Lung (tissue), 12 donors: ENCODE data around the gene MOGAT1. TPM values are rescaled to one million over a fixed set of nuclear protein-coding genes. Genes with fewer than 3 reads are reported as not detected.

Experiments used
- ATAC-seq: fragments of 200-7000 bp; cut with Tn5 transposase; one replicate; pipeline ENCODE4 v1.9.1; 2020; ENCODE audit warnings: moderate number of reproducible peaks; ENCODE audit not compliant: insufficient read depth, low FRiP score
- DNase-seq, 3 donors: peaks; one replicate each; pipeline ENCODE4 v3.0.0-alpha.2; 2013 to 2017
- H3K27ac ChIP-seq, 2 donors: one replicate each; pipeline ENCODE4 v1.5.1; 2013; ENCODE audit warnings: mild to moderate bottlenecking in 2 of 2, moderate library complexity in 2 of 2, control low read depth in 1 of 2, inconsistent platforms in 1 of 2, low read depth in 1 of 2, low read length in 1 of 2
- H3K27me3 ChIP-seq, 3 donors: one replicate each; pipeline ENCODE4 v1.5.1; 2013; ENCODE audit warnings: low read length in 2 of 3; ENCODE audit not compliant: control insufficient read depth in 3 of 3, insufficient read depth in 3 of 3
- H3K36me3 ChIP-seq, 4 donors: one replicate each; pipeline ENCODE4 v1.5.1; 2013; ENCODE audit warnings: low read length in 4 of 4, mild to moderate bottlenecking in 1 of 4, moderate library complexity in 1 of 4; ENCODE audit not compliant: control insufficient read depth in 4 of 4, insufficient read depth in 4 of 4
- H3K4me1 ChIP-seq, 5 donors: one replicate each; pipeline ENCODE4 v1.5.1; 2013; ENCODE audit warnings: low read length in 5 of 5, mild to moderate bottlenecking in 2 of 5, moderate library complexity in 1 of 5; ENCODE audit not compliant: control insufficient read depth in 5 of 5, insufficient read depth in 5 of 5
- H3K4me3 ChIP-seq: one replicate; pipeline ENCODE4 v1.5.1; 2013; ENCODE audit warnings: mild to moderate bottlenecking, control low read depth, moderate library complexity
- H3K9ac ChIP-seq, 2 donors: one replicate each; pipeline ENCODE4 v1.5.1; 2013; ENCODE audit warnings: low read length in 2 of 2, control low read depth in 1 of 2; ENCODE audit not compliant: insufficient read depth in 1 of 2
- H3K9me3 ChIP-seq, 4 donors: one replicate each; pipeline ENCODE4 v1.5.1; 2013; ENCODE audit warnings: low read length in 3 of 4, mild to moderate bottlenecking in 1 of 4, moderate library complexity in 1 of 4; ENCODE audit not compliant: control insufficient read depth in 4 of 4, insufficient read depth in 3 of 4
- CTCF ChIP-seq: IDR thresholded peaks from 2 replicates; pipeline ENCODE4 v1.5.1; 2012; ENCODE audit warnings: mild to moderate bottlenecking; ENCODE audit errors: control extremely low read depth, extremely low read depth
- WGBS, 2 donors: extraction: QIAGEN DNeasy Blood & Tissue Kit; methylation state at CpG; one replicate each; pipeline ENCODE4 v1.1.7; 2013; 5-methylcytosine and 5-hydroxymethylcytosine counted together
- polyA plus RNA-seq, 2 donors: library from polyadenylated mRNA; stranded (reverse); fragments of 200-250 nt; gene quantifications; one replicate each; pipeline ENCODE4 v1.2.1, GENCODE V29; 2013
- total RNA-seq, 2 donors: library from RNA; depleted of rRNA in 1 of 2; stranded (reverse); fragments of >200 nt in 1 of 2; gene quantifications; one replicate each; pipeline ENCODE4 v1.2.1, GENCODE V29; 2014 to 2021
- donor health status: control.
- donor health status: control.
- donor health status: Bipolar disorder and iron deficiency.
- donor health status: healthy.
- donor health status: DM: yes; HTN: yes; CAD: no.

Gene MOGAT1
- total and polyA plus RNA-seq, 4 donors: 0.08 to 1.7 (median 0.18) TPM; not detected in 1

- H3K9me3 ChIP-seq: no peaks in the 10 kb centered on the region
- DNase-seq (peak; percentile 81 to 85 (median 84)), ATAC-seq (peak; percentile 75)
- H3K27me3 ChIP-seq: no peaks in the 10 kb centered on the region
- H3K4me1 ChIP-seq: peaks cover 0 to 21% (median 1%) of the 10 kb centered on the region in 5 donors
- 14 to 21% methylated on average over 12 of the region's 12 CpGs for whole genome bisulfite sequencing, 2 donors
- no peak overlapping the region for H3K27ac ChIP-seq
- H3K36me3 ChIP-seq: no peaks in the 10 kb centered on the region
- H3K9ac ChIP-seq: no peak overlapping the region
- TF ChIP-seq CTCF: peak; percentile 86
- H3K4me3 ChIP-seq: no peak overlapping the region
Observed at GRCh38 chr2:222708274-222708710, 36.8 kb downstream of the MOGAT1 start.

GRCh38 chr2:222709191-222709891 lies 37.9 kb downstream of the MOGAT1 start:
- H3K4me3 ChIP-seq: no peak overlapping the region
- 19 to 20% methylated on average over 16 of the region's 16 CpGs for WGBS, 2 donors

GRCh38 chr2:222710736-222711135 lies 39.3 kb downstream of the MOGAT1 start:
- no peak for TF ChIP-seq CTCF
- Histone ChIP-seq H3K4me3 (no peak overlapping the region), H3K9ac (no peak overlapping the region), H3K36me3 (no peaks in the 10 kb centered on the region), H3K4me1 (peaks cover 0 to 34% (median 7%) of the 10 kb centered on the region in 5 donors), H3K9me3 (no peaks in the 10 kb centered on the region), H3K27ac (no peak overlapping the region), H3K27me3 (no peaks in the 10 kb centered on the region)
- DNase-seq (no peak), ATAC-seq (no peak)
- 84 to 90% methylated on average over 3 of the region's 3 CpGs for WGBS, 2 donors

More at GRCh38 chr2:222709191-222709891, 37.9 kb downstream of the MOGAT1 start:
- Histone ChIP-seq H3K27ac (peak overlapping the region; percentile 72 to 81), H3K4me1 (peaks cover 0 to 29% (median 3%) of the 10 kb centered on the region in 5 donors), H3K36me3 (no peaks in the 10 kb centered on the region), H3K9me3 (no peaks in the 10 kb centered on the region), H3K27me3 (no peaks in the 10 kb centered on the region), H3K9ac (peak overlapping the region in 1 of 2 donors; percentile 76)
- TF ChIP-seq CTCF: no peak
- ATAC-seq: peak; percentile 67
- peak; percentile 86 to 90 (median 89) for DNase-seq
